K562 treated with DMSO at 1 percent for 12 hours (cell line): Measurements from ENCODE around the gene PPWD1. TPM values are rescaled to one million over a fixed set of nuclear protein-coding genes. Genes with fewer than 3 reads are reported as not detected.

Experiments used
- total RNA-seq: library from RNA; unstranded; fragments of 300-600 nt; gene quantifications from 2 replicates; pipeline ENCODE4 v1.2.3, GENCODE V29; 2022; ENCODE audit not compliant: insufficient read depth

The PPWD1 gene
- 9.8 and 30.2 TPM in 2 replicates for total RNA-seq

DNA sequence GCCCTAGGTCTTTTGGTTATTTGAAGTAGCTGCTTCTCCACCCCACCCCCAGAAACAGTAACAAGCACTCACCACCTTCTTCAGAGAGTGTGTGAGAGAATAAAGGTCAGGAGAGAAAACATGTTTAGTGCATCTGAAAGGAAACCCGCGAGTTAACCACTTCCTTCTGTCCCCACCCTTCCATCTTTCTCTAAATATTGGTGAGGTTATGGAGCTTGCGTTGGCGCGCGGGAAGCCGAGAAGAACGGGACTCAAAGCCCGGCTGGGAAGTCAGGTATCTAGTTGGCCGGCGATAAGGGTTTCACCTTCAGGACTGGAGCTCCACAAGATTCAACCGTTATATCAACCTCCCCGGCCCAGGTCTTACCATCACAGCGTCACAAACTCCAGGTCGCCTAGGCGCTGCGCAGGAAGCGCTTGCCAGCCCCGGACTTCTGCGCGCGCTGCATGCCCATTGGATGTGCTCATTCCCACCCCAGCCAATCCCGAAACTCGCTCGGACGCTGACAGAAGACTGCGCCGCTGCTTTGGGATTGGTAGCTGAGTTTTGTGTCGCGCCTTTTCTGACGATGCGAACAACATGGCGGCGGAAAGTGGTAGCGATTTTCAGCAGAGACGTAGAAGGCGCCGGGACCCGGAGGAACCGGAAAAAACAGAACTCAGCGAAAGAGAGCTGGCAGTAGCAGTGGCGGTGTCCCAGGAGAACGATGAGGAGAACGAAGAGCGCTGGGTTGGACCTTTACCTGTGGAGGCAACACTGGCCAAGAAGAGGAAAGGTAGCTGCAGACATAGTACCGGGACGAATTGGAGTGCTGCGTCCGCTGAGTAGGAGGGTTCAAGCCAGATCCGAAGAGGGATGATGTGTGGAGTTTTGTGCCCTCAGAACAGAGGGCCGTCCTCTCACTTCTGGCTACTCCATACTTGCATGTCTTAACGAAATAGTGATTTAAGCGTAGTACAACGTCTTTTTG is at the start of gene PPWD1, which contains the start of gene CENPK:
TSS of gene PPWD1 (plus strand) at position 566 of the 971 bp plus-strand sequence. CDS start at position 581, 15 bp downstream.
TSS of gene CENPK (minus strand) at position 438 of the 971 bp plus-strand sequence. CDS start 8,261 bp downstream, outside the sequence.

DNA sequence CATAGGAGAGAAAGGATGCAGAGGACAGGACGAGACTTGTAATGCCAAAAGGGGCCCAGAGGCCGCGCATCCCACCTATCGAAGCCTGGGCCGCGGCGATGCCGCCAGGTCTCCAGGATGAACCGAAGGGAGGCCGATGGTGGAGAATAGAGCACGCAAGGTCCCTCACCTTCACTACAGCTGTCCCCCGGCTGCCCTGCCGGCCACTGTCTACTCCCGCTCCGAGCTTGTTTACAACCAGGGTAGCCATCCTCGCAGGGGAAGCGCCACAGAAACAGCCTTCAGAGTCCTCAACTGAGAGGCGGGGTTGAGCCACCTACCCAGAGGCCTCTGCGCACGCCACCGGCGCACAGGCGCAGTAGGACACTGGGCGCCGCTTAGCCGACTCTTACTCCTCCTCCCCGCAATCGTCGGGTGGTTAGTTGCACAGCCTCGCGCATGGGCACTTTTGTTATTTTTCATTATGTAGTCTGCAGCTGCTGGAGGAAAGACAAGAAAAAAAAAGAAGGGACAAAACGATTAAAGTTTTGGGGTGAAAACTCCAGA is 61.0 kb downstream of the PPWD1 start, which contains the start of gene TRIM23:
TSS of gene TRIM23 (minus strand) at position 309 of the 546 bp plus-strand sequence. CDS start at position 250, 59 bp downstream.

GRCh38 chr5:65624571-65625555 is 61.8 kb downstream of the PPWD1 start, which contains the start of the genes SHLD3 and TRAPPC13:
Gene SHLD3 (plus strand): TSS chr5:65625027. CDS start chr5:65629588, 4,561 bp downstream.
Gene TRAPPC13 (plus strand): TSS chr5:65625027. CDS start chr5:65625061, 34 bp downstream.

Other genes with a start within 250 kb of the PPWD1 start
- gene ADAMTS6, start 81.4 kb upstream of the PPWD1 start, total RNA-seq: 1.3 and 1.7 TPM in 2 replicates
- 10.9 and 42.2 TPM in 2 replicates for gene CENPK, start 128 bp upstream of the PPWD1 start, total RNA-seq
- gene TRIM23, start 61.0 kb downstream of the PPWD1 start, total RNA-seq: 2.1 and 4.9 TPM in 2 replicates
- 2.3 and 5.1 TPM in 2 replicates for gene SHLD3, start 61.7 kb downstream of the PPWD1 start, total RNA-seq
- gene TRAPPC13, start 61.7 kb downstream of the PPWD1 start, total RNA-seq: 7.9 and 12.0 TPM in 2 replicates
- 1.6 and 5.9 TPM in 2 replicates for gene SGTB, start 158.8 kb downstream of the PPWD1 start, total RNA-seq
- 5.1 and 12.1 TPM in 2 replicates for gene NLN, start 158.9 kb downstream of the PPWD1 start, total RNA-seq